Epithelial cell of esophagus (primary cell): Measurements from ENCODE around the gene SHISA4.

ENCODE experiments used
- DNase-seq: peaks from one replicate; pipeline ENCODE4 v3.0.0; 2010; ENCODE audit warnings: low read depth
- H3K4me3 ChIP-seq: 2 replicates; pipeline ENCODE4 v1.5.1; 2011; ENCODE audit warnings: mild to moderate bottlenecking, low read length, control low read depth
- TF ChIP-seq, protein P1 (sequence below): IDR thresholded peaks from 2 replicates; pipeline ENCODE4 v1.5.1; 2011; ENCODE audit warnings: low read depth, mild to moderate bottlenecking, low read length, control low read depth, inconsistent platforms; ENCODE audit not compliant: insufficient read depth; ENCODE audit errors: missing control alignments

SHISA4 gene

DNA sequence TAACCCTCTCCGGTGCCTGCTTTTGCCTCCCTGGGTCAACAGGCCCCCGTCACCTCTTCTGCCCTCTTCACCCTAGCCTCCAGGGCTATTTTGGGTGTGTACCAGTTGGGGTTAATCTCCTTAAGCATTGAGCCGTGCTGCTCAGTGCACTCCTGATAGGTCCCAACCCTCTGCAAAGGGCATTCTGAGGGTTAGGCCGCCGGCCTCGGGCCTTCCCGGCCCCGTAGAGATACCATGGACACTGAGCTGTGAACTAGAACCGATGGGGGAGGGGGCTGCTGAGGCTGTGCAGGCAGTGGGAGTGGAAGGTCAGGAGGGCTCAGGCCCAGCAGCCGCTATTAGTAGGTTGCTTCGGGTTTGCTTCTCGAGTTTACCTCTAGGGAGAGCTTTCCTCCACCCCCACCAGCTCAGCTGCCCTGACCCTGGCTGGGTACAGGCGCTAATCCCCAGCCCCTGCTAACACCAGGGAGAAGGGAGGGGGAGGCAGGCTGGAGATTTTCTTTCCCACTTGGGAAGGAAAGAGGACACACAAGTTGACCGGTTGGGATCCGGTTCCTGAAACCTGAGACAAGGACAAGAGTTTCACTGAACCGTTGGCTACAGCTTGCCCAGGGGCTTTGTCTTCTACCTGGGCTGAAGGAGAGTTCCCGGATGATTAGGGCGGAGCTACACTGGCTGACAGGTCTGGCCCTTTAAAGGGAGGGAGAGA lies 52.9 kb downstream of the SHISA4 start:
- no peak overlapping the region for H3K4me3 ChIP-seq
- TF ChIP-seq, protein P1, sequence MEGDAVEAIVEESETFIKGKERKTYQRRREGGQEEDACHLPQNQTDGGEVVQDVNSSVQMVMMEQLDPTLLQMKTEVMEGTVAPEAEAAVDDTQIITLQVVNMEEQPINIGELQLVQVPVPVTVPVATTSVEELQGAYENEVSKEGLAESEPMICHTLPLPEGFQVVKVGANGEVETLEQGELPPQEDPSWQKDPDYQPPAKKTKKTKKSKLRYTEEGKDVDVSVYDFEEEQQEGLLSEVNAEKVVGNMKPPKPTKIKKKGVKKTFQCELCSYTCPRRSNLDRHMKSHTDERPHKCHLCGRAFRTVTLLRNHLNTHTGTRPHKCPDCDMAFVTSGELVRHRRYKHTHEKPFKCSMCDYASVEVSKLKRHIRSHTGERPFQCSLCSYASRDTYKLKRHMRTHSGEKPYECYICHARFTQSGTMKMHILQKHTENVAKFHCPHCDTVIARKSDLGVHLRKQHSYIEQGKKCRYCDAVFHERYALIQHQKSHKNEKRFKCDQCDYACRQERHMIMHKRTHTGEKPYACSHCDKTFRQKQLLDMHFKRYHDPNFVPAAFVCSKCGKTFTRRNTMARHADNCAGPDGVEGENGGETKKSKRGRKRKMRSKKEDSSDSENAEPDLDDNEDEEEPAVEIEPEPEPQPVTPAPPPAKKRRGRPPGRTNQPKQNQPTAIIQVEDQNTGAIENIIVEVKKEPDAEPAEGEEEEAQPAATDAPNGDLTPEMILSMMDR: no peak
- no peak for DNase-seq

DNA sequence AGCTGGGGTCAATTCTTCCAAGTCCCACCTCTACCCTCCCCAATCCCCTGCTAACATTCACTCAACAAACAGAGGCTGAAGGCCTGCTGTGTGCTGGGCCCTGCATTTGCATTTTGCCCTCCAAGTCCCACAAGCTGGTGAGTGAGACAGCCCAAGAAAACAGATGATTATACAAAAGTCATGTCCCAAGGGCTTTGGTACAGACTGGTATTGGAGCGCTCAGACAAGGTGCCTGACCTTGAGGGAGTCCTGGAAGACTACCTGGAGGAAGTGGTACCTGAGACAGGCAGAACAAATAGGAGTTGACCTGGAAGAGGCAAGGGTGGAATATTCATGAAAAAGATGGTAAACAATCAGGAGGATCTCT lies 53.4 kb downstream of the SHISA4 start:
- TF ChIP-seq, protein P1: no peak
- no peak overlapping the region for H3K4me3 ChIP-seq
- DNase-seq: no peak
